ENCODE measurements around the gene RNU5B-1.

RNU5B-1 gene

DNA sequence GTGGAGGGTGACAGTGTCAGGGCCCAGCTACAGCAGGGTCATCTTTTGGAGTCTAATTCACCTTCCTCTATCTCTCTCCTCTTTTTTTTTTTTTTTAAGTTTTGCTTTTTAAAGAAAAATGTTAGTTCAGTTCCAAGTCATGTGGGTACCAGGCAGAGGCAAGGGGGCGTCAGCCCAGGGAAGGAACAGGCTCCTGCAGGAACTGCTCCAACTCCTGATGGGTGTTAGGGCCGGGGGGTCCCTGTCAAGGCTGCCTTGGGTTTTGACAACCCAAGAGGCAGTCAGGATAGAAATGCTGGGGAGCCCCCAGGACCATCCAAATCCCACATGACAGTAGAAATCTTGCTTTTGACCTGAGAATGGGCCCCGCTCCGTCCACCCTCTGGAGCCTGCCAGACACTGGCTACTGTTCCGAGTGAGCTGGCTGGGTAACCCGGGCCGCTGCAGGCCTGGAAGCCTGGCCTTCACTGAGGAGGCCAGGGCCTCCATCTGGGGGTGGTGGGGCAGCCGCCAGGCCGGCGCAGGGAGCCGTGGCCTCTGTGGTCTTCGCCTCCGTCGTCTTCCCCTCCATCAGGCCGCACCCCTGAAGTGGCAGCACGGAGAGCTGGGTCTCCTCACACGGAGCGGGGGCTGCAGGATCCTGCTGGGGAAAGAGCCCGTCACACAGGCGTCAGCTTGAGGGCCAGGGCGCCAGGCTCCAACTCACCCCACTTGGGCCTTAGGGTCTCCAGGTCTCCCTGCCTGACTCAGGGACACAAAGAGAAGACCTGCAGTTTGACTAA lies 24.2 kb downstream of the RNU5B-1 start:
- no peak for DNase-seq (ENCODE audit: low read depth, low spot score)

DNA sequence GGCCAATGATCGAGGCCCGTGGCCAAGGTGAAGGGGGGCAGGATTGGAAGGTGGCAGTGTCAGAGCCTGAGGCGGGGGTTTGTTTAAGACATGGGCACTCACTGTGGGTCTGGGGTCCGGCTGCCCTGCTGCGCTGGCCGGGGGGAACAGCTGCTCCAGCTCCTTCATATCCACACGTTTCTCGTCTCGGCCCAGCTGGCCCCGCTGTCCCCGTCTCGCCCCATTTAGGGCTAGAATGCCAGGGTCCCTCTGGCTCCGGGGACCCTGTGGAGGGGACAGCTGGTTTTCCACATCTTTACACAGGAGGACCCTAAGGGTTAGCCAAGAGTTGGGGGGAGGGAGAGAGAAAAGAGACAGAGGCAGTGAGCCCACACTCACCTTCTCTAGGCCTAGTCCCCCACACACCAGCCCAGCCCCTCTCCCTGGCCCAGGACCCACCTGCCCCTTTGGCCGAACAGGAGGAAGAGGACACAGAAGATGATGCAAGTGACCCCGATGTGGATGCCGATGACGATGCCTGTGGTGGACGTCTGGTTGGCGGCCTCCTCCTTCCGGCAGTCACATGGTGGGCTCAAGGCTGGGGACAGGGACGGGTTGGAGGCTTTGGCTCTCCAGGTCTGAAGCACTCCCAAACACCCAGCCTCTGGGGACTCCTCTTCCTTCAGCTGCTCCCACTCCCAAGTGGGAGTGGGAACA lies 25.0 kb downstream of the RNU5B-1 start:
- DNase-seq (ENCODE audit: low read depth, low spot score), result no peak

DNA sequence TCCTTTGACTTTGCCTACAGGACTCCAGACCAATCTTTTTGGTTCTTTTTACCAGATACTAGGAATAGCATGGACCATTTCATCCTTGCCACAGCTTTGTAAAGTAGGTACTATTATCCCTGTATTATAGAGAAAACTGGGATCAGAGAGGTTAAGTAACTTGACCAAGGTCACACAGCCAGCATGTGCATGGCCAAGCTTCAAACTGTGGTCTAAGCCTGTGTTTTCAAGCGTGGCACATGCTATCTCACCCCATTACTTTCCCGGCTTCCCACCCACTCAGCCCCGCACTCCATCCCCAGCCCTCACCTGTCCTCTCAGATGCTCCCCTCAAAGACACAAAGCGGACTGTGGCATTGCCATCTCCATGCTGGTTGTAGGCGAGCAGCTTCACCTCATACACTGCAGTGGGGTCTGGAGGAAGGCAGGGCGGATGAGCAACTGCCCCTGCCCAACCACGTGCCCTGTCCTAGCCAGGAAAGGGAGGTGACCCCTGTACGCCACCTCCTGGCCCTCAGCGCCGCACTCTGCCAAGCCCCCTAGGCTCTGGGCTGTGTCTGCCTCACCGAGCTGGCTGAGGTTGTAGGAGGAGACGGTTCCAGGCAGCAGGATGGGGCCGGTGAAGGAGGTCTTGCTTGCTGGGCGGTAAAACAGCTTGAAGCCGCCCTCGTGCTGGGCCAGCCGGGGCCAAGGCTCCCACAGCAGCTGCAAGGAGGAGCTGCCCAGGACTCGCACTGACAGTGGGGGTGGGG lies 25.7 kb downstream of the RNU5B-1 start:
- DNase-seq (ENCODE audit: low read depth, low spot score), result no peak

DNA sequence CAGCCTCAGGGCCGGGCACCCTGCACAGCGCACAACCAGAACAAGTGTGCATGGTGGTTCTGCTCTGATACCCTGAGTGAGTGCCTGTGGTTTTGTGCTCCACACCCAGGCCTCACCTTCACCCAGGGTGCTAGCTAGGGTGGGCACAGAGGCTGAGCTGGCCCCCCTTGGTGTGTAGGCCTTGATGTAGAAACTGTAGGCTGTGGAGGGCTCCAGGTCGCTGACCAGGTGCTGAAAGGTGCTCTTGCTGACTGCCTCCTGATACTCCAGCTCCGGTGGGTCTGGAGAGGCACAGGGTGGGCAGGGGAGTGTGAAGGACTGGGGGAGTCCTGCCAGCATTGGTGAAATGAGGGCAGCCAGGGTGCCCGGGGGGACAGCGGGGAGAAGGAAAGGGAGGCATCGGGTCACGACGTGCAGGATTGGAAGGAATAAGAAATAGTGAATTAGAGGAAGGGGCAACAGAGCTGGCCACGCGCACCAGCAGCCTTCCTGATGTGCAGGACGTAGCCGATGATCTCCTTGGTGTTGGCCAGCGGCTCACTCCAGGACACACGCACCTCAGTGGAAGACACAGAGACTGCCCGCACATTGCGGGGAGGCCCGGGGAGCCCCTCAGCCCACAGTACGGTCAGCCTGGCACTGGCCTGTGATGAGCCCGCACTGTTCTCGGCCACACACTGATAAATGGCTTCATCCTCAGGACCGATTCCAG lies 26.6 kb downstream of the RNU5B-1 start:
- no peak for DNase-seq (ENCODE audit: low read depth, low spot score)

DNA sequence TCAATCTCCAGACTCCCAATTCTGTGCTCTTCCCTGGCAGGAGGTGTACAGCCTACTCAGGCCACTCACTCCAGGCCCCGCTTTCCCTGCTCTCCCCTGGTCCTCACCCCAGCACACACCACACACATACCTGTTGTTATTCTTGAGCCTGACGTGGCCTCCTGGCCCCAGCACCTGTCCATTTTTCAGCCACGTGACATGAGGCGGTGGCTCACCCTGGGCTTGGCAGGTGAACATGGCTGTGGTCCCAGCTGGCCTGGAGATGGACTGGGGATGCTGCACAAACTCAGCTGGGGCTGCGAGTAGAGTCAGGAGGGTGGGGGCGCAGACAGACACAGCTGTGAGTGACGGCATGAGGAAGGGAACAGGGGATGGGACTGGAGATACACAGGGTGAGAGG lies 27.3 kb downstream of the RNU5B-1 start:
- no peak for DNase-seq (ENCODE audit: low read depth, low spot score)

DNA sequence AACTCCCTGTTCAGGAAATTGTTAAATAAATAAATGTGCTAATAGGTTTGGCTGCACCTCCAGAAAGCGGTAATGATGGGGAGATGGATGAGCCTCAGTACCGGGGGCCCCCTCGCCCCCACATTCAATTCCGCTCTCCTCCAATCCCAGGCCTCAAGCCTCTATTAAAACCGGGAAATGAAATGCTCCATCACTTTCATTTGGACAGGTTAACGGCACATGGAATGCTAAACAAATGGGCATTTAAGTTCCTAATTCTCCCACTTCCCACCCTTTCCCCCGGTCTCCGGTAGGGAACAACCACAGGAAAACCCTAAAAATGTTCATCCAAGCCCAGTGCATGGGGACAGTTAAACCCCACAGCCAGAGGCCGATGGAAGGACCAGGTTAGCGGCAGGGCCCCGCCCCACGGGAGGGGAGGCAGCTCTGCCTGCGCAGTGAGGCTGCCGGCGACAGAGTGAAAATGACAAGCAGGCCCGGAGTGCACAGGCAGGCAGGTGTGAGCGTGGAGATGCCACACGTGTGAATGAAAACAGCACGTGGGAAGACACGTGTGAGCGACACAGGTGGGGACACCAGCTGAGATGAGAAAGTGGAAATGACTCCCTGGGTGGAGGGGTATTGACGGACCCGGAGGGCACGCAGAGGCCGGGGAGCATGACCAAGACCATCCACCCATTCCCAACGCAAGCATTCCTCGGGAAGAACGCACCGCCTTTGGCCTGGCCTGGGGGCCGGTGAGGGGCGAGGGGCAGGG lies 28.1 kb downstream of the RNU5B-1 start:
- DNase-seq (ENCODE audit: low read depth, low spot score), result no peak

DNA sequence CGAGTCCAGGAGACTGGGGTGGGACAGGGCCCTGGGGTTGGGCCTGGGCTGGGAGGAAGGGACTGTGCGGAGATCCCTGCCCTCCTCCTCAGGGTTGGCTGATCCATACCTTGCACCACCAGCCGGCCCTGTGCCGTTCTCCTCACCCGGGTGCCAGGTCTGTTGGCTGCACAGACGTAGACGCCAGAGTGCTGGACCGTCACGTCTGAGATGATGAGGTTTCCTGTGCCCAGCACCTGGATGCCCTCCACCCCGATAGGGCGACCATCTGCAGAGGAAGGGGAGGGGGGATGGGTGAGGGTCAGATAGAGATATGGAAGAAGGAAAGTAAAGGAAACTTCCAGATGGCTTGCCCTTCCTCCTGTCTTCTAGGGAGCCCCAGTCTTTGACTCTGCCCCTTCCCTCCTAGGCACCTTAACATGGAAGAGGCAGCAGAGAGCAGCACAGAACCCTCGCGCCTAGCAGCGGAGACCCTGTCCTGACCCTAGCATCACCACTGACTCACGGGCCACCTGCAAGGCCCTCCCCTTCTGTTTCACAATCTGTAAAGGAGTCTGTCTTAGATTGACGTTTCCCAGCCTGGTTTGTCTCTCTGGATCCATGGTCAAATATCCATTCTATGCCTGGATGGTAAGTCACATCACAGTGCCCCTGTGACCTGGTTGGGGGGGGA lies 28.8 kb downstream of the RNU5B-1 start:
- DNase-seq (ENCODE audit: low read depth, low spot score), result no peak

DNA sequence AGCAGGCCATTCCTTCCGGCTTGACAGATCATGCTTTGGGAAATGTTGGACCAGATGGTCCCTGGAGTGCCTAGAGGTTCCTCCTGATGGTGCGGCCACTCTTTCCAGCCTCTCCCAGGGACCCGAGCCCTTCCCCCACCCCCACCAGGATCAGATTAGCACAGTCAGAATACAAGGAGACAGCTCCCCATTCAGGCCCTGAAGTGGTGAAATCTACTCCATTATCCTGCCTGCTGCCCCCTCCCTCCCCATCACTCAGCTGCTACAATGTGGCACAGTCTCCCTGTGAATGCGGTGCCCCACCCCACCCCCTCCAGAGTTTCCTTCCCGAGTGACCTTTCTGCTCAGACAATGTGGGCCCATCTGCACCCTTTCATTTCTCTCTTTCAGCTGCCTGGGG lies 29.4 kb downstream of the RNU5B-1 start:
- no peak for DNase-seq (ENCODE audit: low read depth, low spot score)

DNA sequence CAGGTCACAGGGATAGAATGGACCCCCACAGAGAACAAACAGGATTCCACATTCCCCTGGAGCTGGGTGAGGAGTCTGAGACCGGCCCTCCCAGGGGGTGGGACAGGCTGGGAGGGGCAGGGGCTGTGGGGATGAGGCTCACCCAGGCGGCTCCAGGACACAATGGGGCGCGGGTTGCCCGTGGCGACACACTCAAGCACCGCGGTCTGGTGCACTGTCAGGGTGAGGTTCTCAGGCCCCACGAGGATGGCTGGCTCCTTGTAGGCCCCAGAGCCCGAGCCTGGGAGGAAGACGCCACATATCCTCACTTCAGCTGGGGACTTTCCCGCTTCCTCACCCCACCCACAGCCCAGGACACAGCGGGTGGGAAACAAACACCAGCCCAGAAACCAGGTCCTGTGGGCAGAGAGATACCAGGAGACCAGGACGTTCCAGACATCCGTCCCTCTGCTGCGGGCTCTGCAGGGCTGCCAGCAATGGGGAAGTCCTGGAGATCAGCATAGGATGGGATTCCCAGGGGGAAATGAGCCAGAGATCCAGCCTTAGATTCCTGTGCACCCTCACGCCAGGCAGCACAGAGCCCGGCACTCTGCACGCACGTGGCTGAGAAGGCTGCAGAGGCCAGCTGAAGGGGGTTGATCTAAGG lies 30.2 kb downstream of the RNU5B-1 start:
- no peak for DNase-seq (ENCODE audit: low read depth, low spot score)

DNA sequence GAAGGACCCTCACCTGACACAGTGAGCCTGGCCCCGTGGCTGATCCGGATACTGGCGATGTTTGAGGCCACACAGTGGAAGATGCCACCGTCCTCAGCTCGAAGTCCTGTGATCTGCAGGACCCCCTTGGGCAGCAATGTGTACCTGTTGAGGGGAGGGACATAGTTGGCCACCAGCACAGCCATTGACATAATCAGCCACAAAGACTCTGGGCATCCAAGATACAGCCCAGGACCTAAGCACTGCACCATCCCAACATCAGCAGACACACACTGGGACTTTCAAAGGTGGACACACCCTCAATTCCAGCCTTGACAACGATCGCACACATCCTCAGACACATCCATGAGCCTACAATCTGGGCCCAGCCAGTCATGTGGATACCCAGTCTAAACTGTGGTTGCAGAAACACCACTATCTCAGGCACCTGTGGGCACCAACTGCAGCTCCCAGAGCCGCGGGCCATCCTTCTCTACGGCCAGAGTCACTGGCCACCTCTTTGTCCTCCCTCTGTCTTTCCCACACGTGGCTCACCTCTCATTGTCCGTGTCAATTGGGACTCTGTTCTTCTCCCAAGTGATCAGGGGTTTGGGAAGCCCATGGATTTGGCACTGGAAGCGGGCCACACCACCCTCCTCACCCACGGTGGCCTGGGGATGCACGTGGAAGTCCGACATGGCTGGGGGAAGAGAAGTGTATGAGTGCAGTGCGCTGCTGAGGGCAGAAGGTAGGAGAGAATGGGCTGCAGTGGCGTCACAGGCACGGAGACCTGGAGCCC lies 31.0 kb downstream of the RNU5B-1 start:
- no peak for DNase-seq (ENCODE audit: low read depth, low spot score)

DNA sequence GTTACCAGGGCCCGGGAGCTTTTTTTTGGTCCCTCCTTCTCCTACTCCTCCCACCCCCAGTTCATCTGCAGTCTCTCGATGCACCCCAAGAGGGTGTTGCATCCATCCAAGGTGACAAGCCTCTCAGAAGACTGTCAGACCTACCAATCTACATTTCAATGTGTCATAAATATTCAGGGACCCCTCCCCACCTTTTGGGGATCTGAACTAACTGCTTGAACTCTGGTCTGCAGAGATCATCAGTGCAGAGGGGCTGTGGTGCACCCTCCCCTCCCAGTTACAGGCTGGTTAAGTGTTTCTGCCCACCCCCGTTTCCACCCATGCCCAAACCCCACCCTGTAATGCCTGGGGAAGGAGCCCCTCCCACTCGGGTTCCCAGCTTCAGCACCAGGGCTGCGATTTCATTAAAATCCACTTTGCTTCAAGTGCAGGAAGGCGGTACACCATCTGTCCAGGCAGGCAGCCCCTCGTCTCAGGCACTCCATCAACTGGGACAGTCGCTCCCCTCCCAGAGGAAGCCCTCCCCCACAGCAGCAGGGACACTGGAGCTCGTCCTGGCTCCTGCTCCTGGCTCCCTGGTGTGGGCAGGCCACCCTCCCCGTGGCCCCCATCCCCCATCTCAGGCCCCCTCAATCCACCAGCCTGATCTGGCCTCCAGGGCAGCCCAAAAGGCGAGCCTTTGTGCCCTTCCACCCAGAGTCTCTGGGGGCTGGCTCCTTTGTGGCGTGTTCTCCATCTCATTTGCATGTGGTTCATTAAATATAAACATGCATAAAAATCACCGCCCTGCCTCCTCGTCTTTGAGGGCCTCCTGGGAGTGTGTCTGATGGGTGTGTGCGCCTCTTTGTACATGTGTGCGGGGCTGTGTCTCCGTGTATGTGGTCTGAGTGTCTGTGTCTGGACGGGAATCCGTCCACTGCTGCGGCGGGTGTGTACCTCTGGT lies 32.3 kb downstream of the RNU5B-1 start:
- no peak for DNase-seq (ENCODE audit: low read depth, low spot score)

DNA sequence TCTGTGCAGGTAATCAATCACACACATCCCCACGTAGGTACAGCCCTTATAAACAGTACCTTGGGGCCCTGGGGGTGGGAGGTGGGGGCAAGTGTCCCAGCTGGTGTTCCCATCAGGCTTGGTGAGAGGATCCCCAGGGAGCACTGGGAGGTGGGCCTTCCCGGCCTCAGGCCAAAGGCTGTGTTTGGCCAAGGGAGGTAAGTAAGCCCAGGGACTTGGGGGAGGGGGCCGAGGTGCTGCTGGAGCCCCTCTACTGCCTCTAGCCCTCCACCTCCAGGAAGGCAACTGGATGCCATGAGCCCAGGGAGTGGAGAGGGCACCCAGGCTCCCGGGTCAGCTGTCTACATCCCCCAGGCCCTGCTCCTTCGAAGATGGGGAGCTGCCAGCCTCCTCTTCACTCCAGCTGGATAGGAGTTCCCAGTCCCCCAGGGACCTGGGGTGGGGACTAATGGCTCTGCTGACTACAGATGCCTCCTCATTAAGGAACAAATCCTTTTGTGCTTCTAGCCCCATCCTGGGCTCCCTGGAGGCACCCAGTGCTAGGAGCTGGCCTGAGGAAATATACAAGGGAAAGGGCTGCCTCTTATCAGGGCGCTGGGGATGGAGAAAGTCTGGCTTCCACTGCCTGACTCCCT lies 33.1 kb downstream of the RNU5B-1 start:
- no peak for DNase-seq (ENCODE audit: low read depth, low spot score)

DNA sequence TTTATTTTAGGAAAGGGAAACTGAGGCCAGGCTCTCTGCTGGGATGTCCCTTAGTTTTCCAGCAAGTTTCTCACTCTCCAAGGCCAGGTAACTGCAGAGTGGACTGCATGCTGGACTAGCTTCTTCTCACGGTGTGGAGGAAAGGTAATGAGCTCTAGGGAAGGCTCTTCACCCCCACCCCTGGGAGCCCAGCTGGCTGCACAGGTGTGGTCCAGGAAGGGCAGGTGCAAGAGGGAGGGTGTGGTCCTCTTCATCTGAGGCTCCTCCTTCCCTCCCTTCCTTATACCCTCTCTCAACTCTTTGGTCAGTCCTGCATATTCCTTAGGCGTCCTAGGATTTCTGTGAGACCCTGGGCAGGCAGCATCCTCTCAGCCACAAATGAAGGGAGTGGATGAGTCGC lies 33.9 kb downstream of the RNU5B-1 start:
- no peak for DNase-seq (ENCODE audit: low read depth, low spot score)

DNA sequence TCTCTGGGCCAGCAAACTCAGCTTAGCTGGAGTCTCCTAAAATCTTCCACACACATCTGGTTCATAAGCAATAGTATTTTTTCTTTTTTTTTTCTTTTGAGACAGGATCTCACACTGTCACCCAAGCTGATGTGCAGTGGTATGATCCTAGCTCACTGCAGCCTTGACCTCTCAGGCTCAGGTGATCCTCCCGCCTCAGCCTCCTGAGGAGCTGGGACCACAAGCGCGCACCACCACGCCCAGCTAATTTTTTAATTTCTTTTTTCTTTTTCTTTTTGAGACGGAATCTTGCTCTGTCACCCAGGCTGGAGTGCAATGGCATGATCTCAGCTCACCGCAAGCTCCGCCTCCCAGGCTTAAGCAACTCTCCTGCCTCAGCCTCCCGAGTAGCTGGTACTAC lies 34.3 kb downstream of the RNU5B-1 start:
- no peak for DNase-seq (ENCODE audit: low read depth, low spot score)

DNA sequence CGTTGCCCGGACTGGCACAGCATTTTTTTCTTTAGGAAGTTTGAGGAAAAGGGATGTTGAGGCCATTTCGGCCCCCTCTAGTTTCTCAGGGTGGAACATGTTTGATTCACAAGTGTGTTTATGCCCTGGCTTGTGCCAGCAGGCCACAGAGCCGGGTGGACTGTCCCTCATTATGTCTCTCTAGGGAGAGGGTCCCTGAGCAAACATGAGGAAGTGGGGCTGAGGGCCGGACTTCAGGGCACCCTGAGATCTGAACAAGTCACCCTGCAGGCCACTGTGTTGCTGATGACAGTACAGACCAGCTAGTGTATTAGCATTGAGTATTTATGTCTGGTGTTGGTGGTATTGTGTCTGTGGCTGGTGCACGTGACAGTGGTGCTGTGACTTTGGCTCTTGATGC lies 34.9 kb downstream of the RNU5B-1 start:
- DNase-seq (ENCODE audit: low read depth, low spot score), result no peak

DNA sequence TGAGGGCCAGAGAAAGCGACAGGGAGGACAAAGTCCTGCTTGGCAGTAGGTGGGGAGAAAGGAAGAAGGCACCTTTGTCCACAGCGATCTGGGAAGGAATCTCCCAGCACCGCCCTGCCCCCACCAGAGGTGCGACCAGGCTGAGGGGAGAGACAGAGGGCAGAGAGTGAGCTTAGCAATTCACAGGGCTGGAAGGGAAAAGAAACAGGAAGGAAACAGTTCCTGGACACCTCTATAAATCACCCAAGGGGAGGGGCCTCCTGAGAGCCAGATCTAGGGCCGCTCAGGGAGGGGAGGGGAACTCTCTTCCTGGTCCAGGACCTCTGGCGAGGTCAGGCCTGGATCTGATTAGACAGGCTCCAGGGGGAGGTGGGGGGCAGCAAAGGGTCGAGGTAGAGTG lies 35.4 kb downstream of the RNU5B-1 start:
- no peak for DNase-seq (ENCODE audit: low read depth, low spot score)

DNA sequence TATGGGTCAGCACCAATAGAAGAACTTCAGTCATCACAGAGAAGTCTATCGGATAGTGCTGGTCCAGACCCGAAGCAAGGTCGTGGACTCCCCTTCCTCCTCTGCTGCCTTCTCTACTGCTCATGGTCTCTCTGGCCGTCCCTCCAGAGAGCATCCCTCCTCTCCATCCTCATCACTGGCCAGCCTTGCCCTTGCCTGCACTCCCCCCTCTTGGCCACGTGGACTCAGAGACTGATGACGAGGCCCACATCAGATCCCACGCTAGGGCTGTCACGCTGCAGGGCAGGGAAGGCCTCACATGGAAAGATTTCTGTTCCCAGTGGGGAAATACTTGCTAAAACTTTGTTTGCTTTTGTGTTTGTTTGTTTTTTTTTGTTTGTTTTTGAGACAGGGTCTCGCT lies 38.0 kb downstream of the RNU5B-1 start:
- no peak for DNase-seq (ENCODE audit: low read depth, low spot score)

All from activated naive CD8-positive, alpha-beta T cell treated with anti-CD3 and anti-CD28 coated beads, Interleukin-2, amount 50 U/mL, for 16 hours (primary cell).